ENCODE results near the gene DAAM1.

- TF ChIP-seq CTCF (IDR thresholded peaks at IDR 0.05) (no peak), POLR2AphosphoS5 (IDR thresholded peaks at IDR 0.05) (no peak), EP300 (IDR thresholded peaks at IDR 0.05) (no peak)
Observed at GRCh38 chr14:59268858-59269257, 80.4 kb downstream of the DAAM1 start.

Data from upper lobe of left lung (tissue), 4 donors.